GM18909 (cell line): ENCODE results near the gene SH2D7.
"Not testable (repeated sequence)": the region's sequence is repeated elsewhere in the genome, so short reads cannot be mapped to it uniquely, and the experiment has no call there.

Experiments used
- ATAC-seq: cut with Tn5 transposase; IDR thresholded peaks from one replicate; pipeline ENCODE4 v1.9.1; 2021; ENCODE audit warnings: mild to moderate bottlenecking; ENCODE audit not compliant: unreplicated experiment, poor library complexity

Gene SH2D7

DNA sequence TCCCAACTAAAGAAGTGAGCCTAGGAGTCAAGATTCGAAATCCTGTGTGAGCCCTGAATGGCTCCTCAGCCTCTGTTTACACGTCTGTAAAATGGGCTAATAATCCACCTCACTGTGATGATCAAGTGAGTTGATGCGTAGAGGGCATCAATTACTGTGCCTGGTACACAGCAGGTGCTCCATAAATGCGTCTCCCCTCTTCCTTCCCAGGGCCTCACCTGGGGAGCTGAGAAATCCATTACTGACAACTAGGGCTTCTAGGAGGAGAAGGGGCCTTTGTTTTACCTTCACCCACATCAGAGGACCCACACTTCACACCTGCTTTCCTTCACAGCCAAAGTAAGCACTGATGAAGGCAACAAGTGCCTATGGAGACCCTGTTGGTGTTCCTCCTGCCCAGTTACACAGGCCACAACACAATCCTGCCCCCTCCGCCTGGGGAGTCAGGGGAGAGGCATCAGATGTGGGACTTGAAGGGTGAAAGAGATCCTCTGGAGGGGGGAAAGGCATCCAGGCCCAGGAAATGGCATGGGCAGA is 37.5 kb downstream of the SH2D7 start:
- no peak for ATAC-seq

DNA sequence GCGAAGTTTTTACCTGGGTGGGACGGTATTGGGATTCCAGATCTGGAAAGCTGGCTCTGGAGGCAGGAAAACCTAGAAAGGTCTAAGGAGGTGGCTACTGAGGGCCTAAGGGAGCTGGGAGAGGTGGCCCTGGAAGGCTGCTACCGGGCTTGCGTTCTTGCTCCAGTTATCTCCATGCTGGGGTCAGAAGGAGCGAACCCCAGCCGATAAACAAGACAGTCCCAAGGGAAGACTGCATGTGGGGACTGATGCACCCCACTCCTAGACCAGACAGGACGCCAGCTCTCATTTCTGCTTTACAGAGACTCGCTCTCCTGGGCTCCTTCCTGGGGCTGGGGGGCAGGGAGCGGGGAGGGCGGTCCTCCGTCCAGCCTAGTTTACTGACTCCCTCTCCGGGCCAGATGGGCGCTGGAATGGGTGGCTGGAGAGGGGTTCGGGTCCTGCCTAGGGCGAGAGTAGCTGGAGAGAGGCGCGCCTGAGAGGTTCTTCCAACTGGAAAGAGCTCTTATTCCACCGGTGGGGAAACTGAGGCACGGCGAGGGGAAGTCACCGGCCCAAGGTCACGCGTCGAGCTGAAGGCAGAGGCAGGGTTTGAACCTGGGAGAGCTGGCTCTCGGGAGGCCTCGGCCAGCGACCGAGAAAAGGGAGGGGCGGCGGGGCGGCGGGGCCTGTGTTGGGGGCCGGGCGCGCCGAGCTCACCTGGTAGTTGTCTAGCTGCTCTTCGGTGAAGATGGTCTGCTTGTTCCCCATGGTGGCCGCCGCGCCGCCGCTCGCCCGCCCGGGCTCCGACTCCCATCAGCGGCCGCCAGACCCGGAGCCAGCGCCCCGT is 38.3 kb downstream of the SH2D7 start:
- ATAC-seq = peak; percentile 22

DNA sequence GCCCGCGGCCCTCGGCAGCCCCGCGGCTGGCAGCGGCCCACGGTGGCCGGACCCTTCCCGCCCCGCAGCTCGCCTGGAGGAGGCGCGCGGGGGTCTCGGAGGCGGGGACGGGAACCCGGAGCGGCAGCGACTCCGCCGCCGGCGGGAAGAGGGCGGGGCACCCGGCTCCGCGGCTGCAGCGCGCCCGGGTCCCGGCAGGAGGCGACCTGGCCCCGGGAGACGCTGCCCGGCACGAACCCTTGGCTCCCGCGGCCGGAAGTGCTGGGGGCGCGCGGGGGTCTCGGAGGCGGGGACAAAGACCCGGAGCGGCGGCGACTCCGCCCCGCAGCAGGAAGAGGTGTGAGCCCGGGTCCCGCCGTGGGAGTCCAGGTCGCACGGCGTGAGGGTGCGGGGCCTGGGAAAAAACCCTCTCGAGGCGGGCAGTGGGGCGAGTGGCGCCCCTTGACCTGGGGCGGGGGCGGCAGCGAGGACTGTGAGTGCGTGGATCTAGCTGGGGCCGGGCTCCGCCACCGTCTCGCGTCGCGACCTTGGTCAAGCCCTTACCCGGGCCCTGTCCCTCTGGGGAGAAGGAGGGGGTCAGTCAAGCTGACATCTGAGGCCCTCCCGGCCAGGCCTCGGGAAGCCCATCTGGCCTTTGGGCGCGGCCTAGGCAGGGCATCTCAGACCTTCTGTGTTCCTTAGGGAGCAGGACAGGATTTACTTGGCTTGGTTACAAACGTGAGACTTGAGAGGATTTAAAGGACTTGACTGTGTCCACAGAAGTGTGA is 39.1 kb downstream of the SH2D7 start, which contains the start of gene CIB2:
TSS of gene CIB2 (minus strand) at position 151 of the 767 bp plus-strand sequence. CDS start 230 bp downstream, outside the sequence.
- ATAC-seq = peak; percentile 77

DNA sequence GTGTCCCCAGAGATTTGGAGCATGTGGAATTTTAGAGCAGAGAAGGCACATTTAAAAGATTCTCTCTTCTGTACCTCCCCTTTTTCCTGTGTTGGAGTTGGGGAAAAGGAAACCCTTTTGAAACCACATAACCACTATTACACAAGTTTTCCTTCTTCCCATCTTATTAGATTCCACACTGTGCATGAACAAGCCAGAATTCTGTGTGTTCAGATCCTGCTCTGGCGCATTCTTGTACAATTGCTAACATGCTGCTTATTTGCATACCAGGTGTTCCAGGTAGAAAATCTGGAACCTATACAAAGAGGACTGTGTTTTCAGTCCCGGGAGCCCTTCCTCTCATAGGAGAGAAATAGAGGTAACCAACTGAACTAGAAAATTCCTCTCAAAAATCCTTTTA is 41.4 kb downstream of the SH2D7 start:
- no peak for ATAC-seq

DNA sequence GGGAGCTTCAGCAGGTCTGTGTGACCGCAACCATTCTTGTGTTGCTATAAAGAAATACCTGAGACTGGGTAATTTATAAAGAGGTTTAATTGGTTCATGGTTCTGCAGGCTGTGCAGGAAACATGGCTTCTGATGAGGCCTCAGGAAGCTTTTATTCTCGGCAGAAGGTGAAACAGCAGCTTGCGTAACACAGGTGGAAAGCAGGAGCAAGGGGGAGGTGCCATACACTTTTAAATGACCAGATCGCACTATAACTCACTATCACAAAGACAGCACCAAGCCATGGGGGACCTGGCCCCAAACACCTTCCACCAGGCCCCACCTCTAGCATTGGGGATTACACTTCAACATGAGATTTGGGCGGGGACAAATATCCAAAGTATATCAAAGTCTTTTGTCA is 47.2 kb downstream of the SH2D7 start:
- ATAC-seq = no peak

DNA sequence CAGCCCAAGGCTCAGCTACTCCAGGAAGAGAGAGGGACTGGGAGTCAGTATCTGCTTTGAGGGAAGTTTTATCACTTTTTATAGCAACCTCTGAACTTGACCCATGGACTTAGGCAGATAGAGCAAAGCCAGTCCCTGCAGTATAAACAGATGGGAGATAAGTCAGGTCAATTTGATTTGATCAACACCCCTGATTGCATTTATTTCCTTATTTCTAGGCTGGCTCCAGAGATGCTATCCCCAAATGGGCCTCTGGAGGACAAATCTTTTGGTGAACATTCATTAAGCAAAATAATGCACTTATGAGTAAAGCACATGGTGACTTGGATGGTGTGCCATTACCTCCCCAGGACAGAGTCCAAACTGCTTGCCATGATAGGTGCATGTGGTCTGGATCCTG is 47.9 kb downstream of the SH2D7 start:
- no peak for ATAC-seq

DNA sequence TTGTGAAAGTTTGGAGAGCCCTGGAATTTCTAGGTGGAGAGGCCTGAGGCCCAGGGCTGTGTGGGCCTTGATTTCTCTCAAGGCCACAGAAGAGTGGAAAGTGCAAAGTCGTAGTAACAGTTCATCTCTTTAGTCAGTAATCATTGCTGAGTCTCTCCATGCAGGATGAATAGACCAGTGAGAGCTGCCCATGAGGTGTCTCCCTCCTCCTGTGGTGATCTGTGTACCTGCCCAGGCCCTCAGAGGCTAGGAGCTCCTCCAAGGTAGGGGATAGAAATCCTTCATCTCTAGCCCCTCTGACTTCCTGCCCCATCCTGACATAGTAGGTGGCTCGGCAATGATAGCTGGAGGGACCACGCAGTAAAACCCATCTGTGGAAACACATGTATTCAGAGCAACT is 50.0 kb downstream of the SH2D7 start:
- no peak for ATAC-seq

DNA sequence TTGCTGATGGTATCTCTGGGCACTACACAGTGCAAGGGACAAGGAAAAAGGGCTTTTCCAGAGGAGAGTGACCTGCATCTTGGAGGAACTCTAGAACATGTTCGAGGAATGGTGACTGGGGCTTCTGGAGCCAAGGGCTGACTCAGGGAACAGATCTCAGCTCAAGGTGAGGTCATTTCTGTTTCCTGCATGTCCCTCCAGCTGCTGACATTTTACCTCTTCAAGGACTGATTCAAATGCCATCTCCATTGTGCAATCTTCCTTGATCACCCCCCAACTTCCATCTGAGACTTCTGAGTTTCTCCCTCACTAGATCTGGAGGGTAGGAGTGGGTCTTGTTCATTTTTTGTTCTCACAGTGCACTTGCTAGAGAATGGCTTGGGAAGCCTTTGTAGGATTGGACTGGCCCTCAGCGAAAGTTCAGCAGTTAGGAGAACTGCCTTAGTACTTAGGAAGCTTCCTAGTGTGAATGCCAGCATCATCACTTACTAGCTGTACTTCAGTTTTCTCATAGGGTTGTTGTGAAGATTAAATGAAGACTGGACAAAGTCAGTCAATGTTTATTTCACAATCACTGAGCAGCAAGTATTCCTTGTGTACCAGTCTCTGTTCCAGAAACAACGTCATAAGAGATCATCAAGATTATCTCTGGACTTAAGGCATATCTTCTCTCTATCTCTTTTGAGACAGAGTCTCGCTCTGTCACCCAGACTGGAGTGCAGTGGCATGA is 54.2 kb downstream of the SH2D7 start:
- ATAC-seq = no peak

DNA sequence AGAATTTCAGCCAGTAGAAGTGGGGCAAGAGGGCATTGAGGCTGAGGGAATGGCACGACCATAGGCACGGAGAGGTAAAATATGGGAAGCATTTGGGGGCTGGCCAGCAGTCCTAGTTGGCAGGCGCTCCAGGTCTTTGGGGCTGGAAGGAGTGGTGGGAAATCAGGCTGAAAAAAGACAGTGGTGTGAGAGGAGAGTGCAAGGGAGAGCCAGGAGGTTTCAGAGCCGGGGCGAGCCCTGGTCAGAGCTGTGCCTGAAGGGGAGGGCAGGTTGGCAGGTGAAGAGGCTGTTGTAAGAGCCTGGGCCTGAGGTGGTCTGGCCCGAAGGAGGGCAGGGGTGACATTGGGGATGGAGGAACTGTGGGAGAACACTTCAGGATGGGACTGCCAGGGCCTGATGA is 55.2 kb downstream of the SH2D7 start:
- no peak for ATAC-seq

DNA sequence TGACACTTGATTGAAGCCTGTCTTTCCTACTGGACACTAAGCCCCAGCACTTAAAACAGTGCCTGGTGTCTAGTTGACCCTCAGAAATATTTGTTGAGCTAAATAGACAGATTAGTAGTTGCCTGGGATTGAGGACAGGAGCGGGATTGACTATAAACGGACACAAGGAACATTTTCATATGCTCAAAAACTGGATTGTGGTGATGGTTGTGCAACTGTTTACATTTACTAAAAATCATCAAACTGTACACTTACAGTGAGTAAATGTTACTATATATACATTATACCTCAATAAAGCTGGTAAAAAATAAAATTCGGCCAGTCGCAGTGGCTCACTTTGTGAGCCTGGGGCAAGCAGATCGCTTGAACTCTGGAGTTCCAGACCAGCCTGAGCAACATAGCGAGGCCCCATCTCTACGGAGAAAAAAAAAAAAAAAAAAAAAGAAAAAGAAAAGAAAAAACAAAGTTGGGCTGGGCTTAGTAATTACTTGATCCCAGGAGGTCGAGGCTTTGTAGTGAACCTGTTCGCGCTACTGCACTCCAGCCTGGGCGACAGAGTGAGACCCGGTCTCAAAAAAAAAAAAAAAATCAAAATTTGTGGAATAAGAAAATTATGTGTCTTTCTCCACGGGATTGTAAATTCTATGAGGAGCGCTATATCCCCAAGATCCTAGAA is 56.2 kb downstream of the SH2D7 start:
- peak; percentile 9 for ATAC-seq

DNA sequence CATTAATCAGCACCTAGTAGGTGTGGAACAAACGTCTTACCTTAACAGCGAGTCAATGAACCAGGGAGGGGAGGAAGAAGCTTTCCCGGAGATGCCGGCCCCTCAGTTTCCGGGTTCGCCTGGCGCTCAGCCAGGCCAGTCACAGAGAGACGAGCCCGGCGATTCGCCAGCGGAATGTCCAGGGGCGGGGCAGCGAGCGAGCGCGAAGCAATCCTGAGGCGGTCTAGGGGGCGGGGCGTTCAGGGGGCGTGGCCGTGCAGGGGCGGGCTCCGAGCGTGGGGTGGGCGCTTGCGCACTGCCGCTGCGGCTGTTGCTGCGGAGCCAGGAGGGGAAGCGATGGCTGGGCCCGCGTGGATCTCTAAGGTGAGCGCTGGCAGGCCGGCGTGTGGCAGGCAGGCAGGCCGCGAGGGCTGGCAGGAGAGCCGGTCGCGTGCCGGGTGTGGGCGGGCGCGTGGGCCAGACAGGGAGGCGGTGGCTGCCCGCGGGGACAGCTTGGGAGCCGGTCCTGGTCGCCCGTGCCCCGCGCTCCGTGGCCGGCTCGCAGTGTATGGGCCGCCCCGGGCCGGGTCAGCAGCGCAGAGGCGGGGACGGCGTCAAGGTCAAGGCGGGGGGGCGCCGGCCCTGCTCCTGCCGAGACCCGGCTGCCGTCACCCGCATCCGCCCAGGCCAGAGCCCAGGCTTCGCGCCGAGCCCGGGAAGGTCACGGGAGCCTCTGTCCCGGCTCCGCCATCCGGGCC is 56.9 kb downstream of the SH2D7 start, which contains the start of gene IDH3A:
TSS of gene IDH3A (plus strand) at position 295 of the 737 bp plus-strand sequence. CDS start at position 337, 42 bp downstream.
- ATAC-seq = peak; percentile 75

DNA sequence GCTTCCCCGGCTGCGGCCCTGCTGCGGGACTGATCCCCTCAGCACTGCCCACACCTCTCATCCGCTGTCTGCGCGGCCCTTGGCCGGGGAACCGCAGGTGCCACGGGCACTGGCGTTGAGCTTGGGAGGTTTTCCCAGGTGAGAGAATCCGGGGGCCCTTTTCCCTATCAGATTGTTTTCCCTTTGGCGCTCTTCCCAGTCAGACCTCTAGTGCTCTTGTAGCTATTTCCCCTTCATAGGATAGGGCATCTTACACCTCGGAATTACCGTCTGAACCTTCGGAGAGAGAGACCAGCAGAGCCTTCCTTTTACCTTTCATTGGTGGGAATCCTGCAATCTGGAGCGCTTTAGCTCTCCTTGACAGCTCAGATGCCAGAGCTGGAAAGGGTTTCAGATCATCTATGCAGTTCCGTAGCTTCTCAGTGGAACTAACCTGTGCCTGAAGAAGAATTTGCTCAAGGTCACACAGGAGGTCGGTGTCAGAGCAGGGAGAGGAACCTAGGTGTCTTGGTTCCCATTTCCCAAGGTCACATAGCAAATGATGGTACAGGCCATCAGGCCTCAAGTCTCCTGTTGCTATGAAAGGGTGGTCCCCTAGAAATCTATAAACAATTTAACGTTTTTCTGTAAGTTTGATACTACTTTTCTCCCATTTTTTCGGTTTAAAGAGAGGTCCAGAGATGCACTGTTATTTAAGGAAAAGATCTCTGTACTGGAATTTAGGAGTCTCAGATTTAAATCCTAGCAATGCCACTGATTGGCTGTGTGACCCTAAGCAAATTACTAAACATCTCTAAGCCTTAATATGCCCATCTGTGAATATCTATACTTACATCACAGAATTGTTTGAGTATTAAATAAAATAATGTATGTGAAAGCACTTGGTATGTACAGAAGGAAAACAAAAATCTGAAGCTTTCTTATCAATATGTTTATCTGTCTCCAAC is 57.7 kb downstream of the SH2D7 start:
- peak; percentile 3 for ATAC-seq

DNA sequence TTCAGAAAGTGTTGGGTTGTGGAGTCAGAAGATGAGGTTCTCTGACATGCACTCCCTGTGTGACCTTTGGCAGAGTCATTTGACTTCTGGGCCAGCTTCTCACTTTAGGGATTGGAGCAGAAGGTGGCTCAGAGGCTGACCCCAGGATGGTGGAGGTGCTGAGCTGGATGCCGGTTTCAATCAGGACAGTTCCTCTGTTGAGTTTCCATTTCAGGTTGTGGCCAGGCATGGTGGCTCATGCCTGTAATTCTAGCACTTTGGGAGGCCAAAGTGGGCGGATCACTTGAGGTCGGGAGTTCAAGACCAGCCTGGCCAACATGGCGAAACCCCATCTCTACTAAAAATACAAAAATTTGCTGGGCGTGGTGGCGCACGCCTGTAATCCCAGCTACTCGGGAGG is 58.7 kb downstream of the SH2D7 start:
- not testable (repeated sequence) for ATAC-seq
